Tibial nerve (tissue), 4 donors: ENCODE measurements around the gene MOSPD3. TPM values are rescaled to one million over a fixed set of nuclear protein-coding genes. Genes with fewer than 3 reads are reported as not detected.

ENCODE experiments used
- DNase-seq, 2 donors: peaks; one replicate each; pipeline ENCODE4 v3.0.0-alpha.2; 2019; ENCODE audit warnings: low spot score in 2 of 2
- H3K27ac ChIP-seq, 4 donors: fragments of 200-600 bp; sonication (generic) in 3 of 4; one replicate each; pipeline ENCODE4 v1.5.1; 2017 to 2019; ENCODE audit warnings: mild to moderate bottlenecking in 1 of 4
- H3K27me3 ChIP-seq, 2 donors: fragments of 200-600 bp; sonication (generic) in 1 of 2; one replicate each; pipeline versions ENCODE4 v1.5.1 to v1.6.0; 2017 to 2019
- H3K36me3 ChIP-seq, 3 donors: fragments of 200-600 bp; sonication (generic); one replicate each; pipeline ENCODE4 v1.5.1; 2018 to 2019
- H3K4me1 ChIP-seq, 4 donors: fragments of 200-600 bp; sonication (generic) in 3 of 4; one replicate each; pipeline ENCODE4 v1.5.1; 2017 to 2019
- H3K4me3 ChIP-seq, 4 donors: fragments of 200-600 bp; sonication (generic) in 3 of 4; one replicate each; pipeline ENCODE4 v1.5.1; 2017 to 2019; ENCODE audit warnings: mild to moderate bottlenecking in 1 of 4, moderate library complexity in 1 of 4
- H3K9me3 ChIP-seq, 4 donors: fragments of 200-600 bp; sonication (generic) in 3 of 4; one replicate each; pipeline ENCODE4 v1.5.1; 2017 to 2019
- EP300 ChIP-seq, 2 donors: sonication (generic); formaldehyde crosslinking; IDR thresholded peaks; one replicate each; pipeline ENCODE4 v1.6.1; 2017; ENCODE audit warnings: antibody characterized with exemption in 2 of 2, mild to moderate bottlenecking in 1 of 2
- POLR2A ChIP-seq, 2 donors: fragments of 450-650 bp; IDR thresholded peaks; one replicate each; pipeline ENCODE4 v1.6.1; 2017; ENCODE audit warnings: antibody characterized with exemption in 2 of 2, mild to moderate bottlenecking in 2 of 2, moderate library complexity in 2 of 2
- WGBS, 2 donors: methylation state at CpG; one replicate each; pipeline ENCODE4 v1.1.5; 2018; 5-methylcytosine and 5-hydroxymethylcytosine counted together
- total RNA-seq, 4 donors: library from RNA; depleted of rRNA; stranded (reverse); fragments of >200 nt; gene quantifications; one replicate each; pipeline ENCODE4 v1.1.0, GENCODE V29; 2016
- TF ChIP-seq, protein P1 (sequence below), 5 experiments: fragments of 200-600 bp in 3 of 5; fragments of 450-650 bp in 2 of 5; sonication (generic) in 3 of 5; IDR thresholded peaks; one replicate each; pipeline ENCODE4 v1.5.1; 2016 to 2019; ENCODE audit warnings: antibody characterized with exemption in 5 of 5, mild to moderate bottlenecking in 3 of 5, moderate library complexity in 2 of 5

MOSPD3 gene
- total RNA-seq, 4 donors from 2014 or later, result 9.4 to 31.2 (median 24.3) TPM

DNA sequence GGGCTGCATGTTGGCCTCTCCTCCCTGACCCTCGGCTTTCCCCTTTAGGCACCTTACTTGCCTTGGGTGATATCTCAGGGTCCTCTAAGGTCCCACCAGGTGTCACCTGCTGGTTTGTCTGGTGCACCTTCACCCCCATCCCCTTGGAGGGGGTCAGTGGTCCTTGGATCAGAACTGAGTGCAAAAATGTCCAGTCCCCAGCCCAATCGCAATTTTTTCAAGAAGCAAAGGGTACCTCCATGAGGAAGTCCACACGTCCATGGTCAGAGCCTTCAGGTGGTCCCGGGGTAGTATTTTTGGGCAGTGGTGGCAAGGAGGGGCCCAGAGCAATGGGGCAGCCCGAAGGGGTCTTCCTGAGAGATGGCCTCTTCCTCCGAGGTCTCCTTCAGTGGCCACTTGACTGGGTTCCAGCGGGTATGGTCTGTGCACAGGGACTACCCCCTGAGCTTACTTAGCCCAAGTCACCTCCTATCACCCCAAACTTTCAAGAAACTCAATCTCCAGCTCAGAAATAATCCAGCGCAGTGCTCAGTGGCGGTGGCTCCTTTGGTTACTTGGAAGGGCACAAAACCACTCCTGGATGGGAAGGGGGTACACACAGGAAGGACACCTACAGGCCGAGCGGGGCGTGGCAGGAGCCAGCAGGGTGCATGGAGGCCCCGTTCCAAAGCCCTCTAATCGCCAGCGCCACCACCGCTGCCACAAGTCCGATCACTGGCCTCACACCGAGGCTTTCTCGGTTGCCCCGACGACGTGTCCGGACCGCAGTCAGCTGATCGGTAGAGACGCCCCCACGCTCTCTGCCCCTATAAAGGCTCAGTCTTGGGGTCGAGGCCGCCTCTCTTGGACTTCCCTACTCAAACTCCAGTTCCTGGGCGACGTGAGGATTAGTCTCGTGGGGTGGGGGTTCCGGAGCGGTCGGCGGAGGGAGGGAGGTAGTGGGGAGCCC lies 43.2 kb upstream of the MOSPD3 start:
- H3K9me3 ChIP-seq, result no peaks in the 10 kb centered on the region
- H3K4me3 ChIP-seq, result peak overlapping the region; percentile 2 to 45 (median 26)
- H3K4me1 ChIP-seq, result peaks cover 0 to 60% (median 20%) of the 10 kb centered on the region in 4 donors
- H3K36me3 ChIP-seq, result peaks cover 0 to 52% (median 3%) of the 10 kb centered on the region in 3 donors
- H3K27me3 ChIP-seq, result peaks cover 0 to 4% of the 10 kb centered on the region in 2 donors
- TF ChIP-seq POLR2A (IDR thresholded peaks at IDR 0.05) (no peak), EP300 (IDR thresholded peaks at IDR 0.05) (peak in 1 of 2 donors; percentile 29)
- TF ChIP-seq, protein P1, sequence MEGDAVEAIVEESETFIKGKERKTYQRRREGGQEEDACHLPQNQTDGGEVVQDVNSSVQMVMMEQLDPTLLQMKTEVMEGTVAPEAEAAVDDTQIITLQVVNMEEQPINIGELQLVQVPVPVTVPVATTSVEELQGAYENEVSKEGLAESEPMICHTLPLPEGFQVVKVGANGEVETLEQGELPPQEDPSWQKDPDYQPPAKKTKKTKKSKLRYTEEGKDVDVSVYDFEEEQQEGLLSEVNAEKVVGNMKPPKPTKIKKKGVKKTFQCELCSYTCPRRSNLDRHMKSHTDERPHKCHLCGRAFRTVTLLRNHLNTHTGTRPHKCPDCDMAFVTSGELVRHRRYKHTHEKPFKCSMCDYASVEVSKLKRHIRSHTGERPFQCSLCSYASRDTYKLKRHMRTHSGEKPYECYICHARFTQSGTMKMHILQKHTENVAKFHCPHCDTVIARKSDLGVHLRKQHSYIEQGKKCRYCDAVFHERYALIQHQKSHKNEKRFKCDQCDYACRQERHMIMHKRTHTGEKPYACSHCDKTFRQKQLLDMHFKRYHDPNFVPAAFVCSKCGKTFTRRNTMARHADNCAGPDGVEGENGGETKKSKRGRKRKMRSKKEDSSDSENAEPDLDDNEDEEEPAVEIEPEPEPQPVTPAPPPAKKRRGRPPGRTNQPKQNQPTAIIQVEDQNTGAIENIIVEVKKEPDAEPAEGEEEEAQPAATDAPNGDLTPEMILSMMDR (IDR thresholded peaks at IDR 0.05), result peak in 4 of 5 experiments; percentile 30 to 49 (median 41)
- WGBS, 2 donors, result 31 to 34% methylated on average over 16 to 25 of the region's 36 CpGs
- peak; percentile 50 to 55 for DNase-seq
- peak overlapping the region in 3 of 4 donors; percentile 44 to 73 (median 70) for H3K27ac ChIP-seq

DNA sequence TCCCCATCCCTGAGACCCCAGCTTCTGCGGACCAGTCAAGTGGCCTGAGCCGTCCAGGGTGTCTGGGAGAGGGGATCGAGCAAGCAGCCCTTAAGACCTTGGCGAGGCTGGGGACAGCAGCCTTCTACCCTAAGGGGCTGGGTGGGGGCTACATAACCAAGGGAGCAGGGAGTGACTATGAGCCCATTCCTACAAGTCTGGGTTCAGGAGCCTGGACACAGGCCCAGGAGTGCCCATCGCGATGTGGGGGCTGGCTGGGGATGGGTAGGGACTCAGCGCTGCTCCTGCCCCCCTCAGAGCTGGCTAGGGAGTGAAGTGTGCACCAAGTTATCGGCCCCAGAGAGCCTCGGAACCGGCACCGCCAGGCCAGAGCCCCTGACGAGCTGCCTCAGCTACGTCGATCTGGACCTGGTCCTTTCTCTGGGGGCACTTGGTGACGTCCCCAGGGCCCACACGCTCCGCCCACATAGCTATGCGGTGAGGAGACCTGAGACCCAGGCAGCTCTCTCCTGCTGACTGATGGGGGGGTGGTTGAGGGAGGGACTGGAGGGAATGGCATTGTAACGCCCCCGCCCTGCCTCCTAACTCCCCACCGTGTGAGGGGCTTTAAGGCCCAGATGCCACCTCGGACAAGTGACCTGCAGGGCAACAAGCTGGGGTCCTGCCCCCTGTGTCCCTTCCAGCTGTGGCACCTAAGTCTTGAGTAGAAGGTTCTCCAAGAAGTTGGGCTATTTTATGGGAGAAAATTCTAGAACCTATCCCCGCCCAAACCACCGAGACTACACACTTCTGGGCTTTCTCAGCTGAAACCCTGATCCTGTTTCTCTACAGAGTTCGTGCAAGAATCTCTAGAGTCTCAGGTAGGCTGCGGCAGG lies 41.1 kb upstream of the MOSPD3 start:
- H3K9me3 ChIP-seq, result no peaks in the 10 kb centered on the region
- WGBS, 2 donors, result 67 to 69% methylated on average over 23 to 26 of the region's 26 CpGs
- no peak for DNase-seq
- no peak overlapping the region for H3K4me3 ChIP-seq
- peaks cover 0 to 52% (median 17%) of the 10 kb centered on the region in 3 donors for H3K36me3 ChIP-seq
- no peak overlapping the region for H3K27ac ChIP-seq
- no peak for TF ChIP-seq POLR2A (IDR thresholded peaks at IDR 0.05)
- no peak for TF ChIP-seq EP300 (IDR thresholded peaks at IDR 0.05)
- TF ChIP-seq, protein P1 (IDR thresholded peaks at IDR 0.05), result no peak
- H3K4me1 ChIP-seq, result peaks cover 0 to 59% (median 20%) of the 10 kb centered on the region in 4 donors
- H3K27me3 ChIP-seq, result peaks cover 0 to 4% of the 10 kb centered on the region in 2 donors

DNA sequence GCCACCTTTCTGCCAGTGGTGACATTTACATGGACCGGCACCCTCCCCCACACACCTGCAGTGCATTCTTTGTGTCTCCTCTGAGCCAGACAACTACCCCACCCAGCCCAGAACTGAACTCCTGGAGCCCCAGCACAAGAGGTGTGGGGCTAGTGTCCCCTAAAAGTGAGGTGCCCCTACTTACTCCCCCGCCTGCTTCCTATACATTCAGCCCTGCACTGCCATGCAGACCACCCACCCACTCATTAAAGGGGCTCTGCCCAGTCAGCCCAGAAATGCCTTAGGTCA lies 40.6 kb upstream of the MOSPD3 start:
- H3K27me3 ChIP-seq, result peaks cover 0 to 4% of the 10 kb centered on the region in 2 donors

DNA sequence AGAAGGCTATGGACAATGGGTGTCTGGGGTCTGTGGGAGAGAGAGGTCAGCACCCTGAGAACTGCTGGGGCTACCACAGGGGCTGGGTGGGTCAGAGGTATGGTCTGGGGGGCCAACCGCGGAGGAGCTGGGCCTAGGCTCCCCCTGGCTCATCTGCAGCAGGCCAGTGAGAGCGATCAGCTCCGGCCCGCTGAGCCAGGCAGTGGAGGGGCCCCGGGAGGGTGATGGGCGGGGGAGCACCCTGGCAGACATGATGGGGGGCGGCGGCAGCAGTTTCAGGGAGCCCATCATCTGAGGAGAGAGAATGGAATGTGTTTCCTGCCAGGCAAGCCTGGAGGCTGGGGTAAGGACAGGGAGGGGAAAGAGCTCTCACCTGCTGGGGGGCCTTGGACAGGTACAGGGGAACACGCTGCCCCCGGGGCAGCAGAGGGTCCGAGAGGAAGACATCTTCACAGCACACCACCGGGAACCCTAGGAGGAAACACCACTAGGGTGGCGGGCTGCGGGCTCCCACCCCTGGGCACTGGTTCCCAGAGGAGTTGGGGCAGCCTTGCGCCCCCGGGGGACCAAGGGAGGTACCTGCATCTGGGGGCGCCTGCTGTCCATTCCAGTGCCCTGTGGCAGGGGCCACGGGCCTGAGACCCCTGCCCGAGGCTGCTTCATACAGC lies 39.9 kb upstream of the MOSPD3 start:
- peaks cover 0 to 4% of the 10 kb centered on the region in 2 donors for H3K27me3 ChIP-seq
- peak overlapping the region in 1 of 4 donors; percentile 5 for H3K27ac ChIP-seq
- H3K9me3 ChIP-seq, result no peaks in the 10 kb centered on the region
- H3K4me3 ChIP-seq, result no peak overlapping the region
- DNase-seq, result no peak
- no peak for TF ChIP-seq POLR2A (IDR thresholded peaks at IDR 0.05)
- H3K4me1 ChIP-seq, result peaks cover 0 to 47% (median 20%) of the 10 kb centered on the region in 4 donors
- peaks cover 0 to 56% (median 28%) of the 10 kb centered on the region in 3 donors for H3K36me3 ChIP-seq
- 80 to 83% methylated on average over 13 to 19 of the region's 20 CpGs for WGBS, 2 donors

More for the DNA sequence above, 40.6 kb upstream of the MOSPD3 start:
- H3K9me3 ChIP-seq, result no peaks in the 10 kb centered on the region
- TF ChIP-seq POLR2A (IDR thresholded peaks at IDR 0.05) (no peak), EP300 (IDR thresholded peaks at IDR 0.05) (no peak)
- TF ChIP-seq, protein P1 (IDR thresholded peaks at IDR 0.05), result no peak
- peaks cover 0 to 56% (median 22%) of the 10 kb centered on the region in 3 donors for H3K36me3 ChIP-seq
- peak overlapping the region in 1 of 4 donors; percentile 5 for H3K27ac ChIP-seq
- WGBS, 2 donors, result 91 to 97% methylated on average over 2 of the region's 2 CpGs
- no peak overlapping the region for H3K4me3 ChIP-seq
- DNase-seq, result no peak
- H3K4me1 ChIP-seq, result peaks cover 0 to 54% (median 20%) of the 10 kb centered on the region in 4 donors
